ENCODE results near the gene MMP25.

The MMP25 gene

GRCh38 chr16:3012246-3012645 lies 34.1 kb upstream of the MMP25 start:
- Mint-ChIP-seq H3K36me3 (ENCODE audit: low read depth) (no peaks in the 10 kb centered on the region), H3K9me3 (no peaks in the 10 kb centered on the region), H3K27me3 (peaks cover 28% of the 10 kb centered on the region), H3K27ac (no peak overlapping the region), H3K4me3 (no peak overlapping the region), H3K4me1 (ENCODE audit: low read depth) (peaks cover 21% of the 10 kb centered on the region)
- DNase-seq: no peak

- H3K27ac Mint-ChIP-seq: no peak within 1 kb of the TSS
- peaks cover 26% of the 10 kb centered on the region for H3K27me3 Mint-ChIP-seq
- H3K4me3 Mint-ChIP-seq: no peak within 1 kb of the TSS
- H3K4me1 Mint-ChIP-seq (ENCODE audit: low read depth): peaks cover 14% of the 10 kb centered on the region
- H3K9me3 Mint-ChIP-seq: no peaks in the 10 kb centered on the region
- no peaks in the 10 kb centered on the region for H3K36me3 Mint-ChIP-seq (ENCODE audit: low read depth)
- DNase-seq: no peak
Measured at GRCh38 chr16:3012828-3013420, 33.4 kb upstream of the MMP25 start, which contains the start of gene CLDN9. Gene CLDN9, plus strand, starts transcription at chr16:3012923. Its CDS starts 440 bp downstream, at chr16:3013363.

- Mint-ChIP-seq H3K36me3 (ENCODE audit: low read depth) (no peaks in the 10 kb centered on the region), H3K4me1 (ENCODE audit: low read depth) (peaks cover 14% of the 10 kb centered on the region), H3K27me3 (peaks cover 28% of the 10 kb centered on the region), H3K4me3 (no peak overlapping the region), H3K9me3 (no peaks in the 10 kb centered on the region), H3K27ac (no peak overlapping the region)
- no peak for DNase-seq
Measured at GRCh38 chr16:3013491-3013951, 32.8 kb upstream of the MMP25 start.

GRCh38 chr16:3013998-3014690 lies 32.2 kb upstream of the MMP25 start:
- Mint-ChIP-seq H3K27me3 (peaks cover 30% of the 10 kb centered on the region), H3K4me3 (no peak overlapping the region), H3K27ac (no peak overlapping the region), H3K36me3 (ENCODE audit: low read depth) (no peaks in the 10 kb centered on the region), H3K4me1 (ENCODE audit: low read depth) (peaks cover 11% of the 10 kb centered on the region), H3K9me3 (no peaks in the 10 kb centered on the region)
- DNase-seq: no peak

GRCh38 chr16:3014971-3015370 lies 31.4 kb upstream of the MMP25 start:
- Mint-ChIP-seq H3K27me3 (peaks cover 32% of the 10 kb centered on the region), H3K4me1 (ENCODE audit: low read depth) (peaks cover 16% of the 10 kb centered on the region), H3K4me3 (no peak overlapping the region), H3K36me3 (ENCODE audit: low read depth) (no peaks in the 10 kb centered on the region), H3K27ac (no peak overlapping the region), H3K9me3 (no peaks in the 10 kb centered on the region)
- no peak for DNase-seq

- no peak for DNase-seq
- H3K4me1 Mint-ChIP-seq (ENCODE audit: low read depth): peaks cover 21% of the 10 kb centered on the region
- H3K27me3 Mint-ChIP-seq: peaks cover 32% of the 10 kb centered on the region
- H3K36me3 Mint-ChIP-seq (ENCODE audit: low read depth): no peaks in the 10 kb centered on the region
- no peak overlapping the region for H3K27ac Mint-ChIP-seq
- no peaks in the 10 kb centered on the region for H3K9me3 Mint-ChIP-seq
- no peak overlapping the region for H3K4me3 Mint-ChIP-seq
Measured at GRCh38 chr16:3015865-3016521, 30.4 kb upstream of the MMP25 start.

- H3K4me1 Mint-ChIP-seq (ENCODE audit: low read depth): peaks cover 34% of the 10 kb centered on the region
- H3K4me3 Mint-ChIP-seq: no peak overlapping the region
- no peak overlapping the region for H3K27ac Mint-ChIP-seq
- H3K36me3 Mint-ChIP-seq (ENCODE audit: low read depth): peaks cover 1% of the 10 kb centered on the region
- H3K27me3 Mint-ChIP-seq: peaks cover 28% of the 10 kb centered on the region
- H3K9me3 Mint-ChIP-seq: no peaks in the 10 kb centered on the region
- DNase-seq: no peak
Measured at GRCh38 chr16:3017344-3017743, 29.0 kb upstream of the MMP25 start.

GRCh38 chr16:3017794-3018506 lies 28.4 kb upstream of the MMP25 start, which contains the start of gene CLDN6:
Gene CLDN6, minus strand, starts transcription at chr16:3018183. Its CDS starts 2,162 bp downstream, at chr16:3016021.
- Mint-ChIP-seq H3K27me3 (peaks cover 23% of the 10 kb centered on the region), H3K4me1 (ENCODE audit: low read depth) (peaks cover 36% of the 10 kb centered on the region), H3K27ac (no peak within 1 kb of the TSS), H3K4me3 (no peak within 1 kb of the TSS), H3K36me3 (ENCODE audit: low read depth) (peaks cover 1% of the 10 kb centered on the region), H3K9me3 (no peaks in the 10 kb centered on the region)
- no peak for DNase-seq

GRCh38 chr16:3019594-3020246 lies 26.6 kb upstream of the MMP25 start:
- Mint-ChIP-seq H3K27ac (peak overlapping the region; percentile 87), H3K36me3 (ENCODE audit: low read depth) (peaks cover 5% of the 10 kb centered on the region), H3K4me3 (peak overlapping the region; percentile 88), H3K4me1 (ENCODE audit: low read depth) (peaks cover 48% of the 10 kb centered on the region), H3K9me3 (no peaks in the 10 kb centered on the region), H3K27me3 (peaks cover 16% of the 10 kb centered on the region)
- DNase-seq: no peak

GRCh38 chr16:3020247-3020603 lies 26.1 kb upstream of the MMP25 start, which contains the start of gene TNFRSF12A:
Gene TNFRSF12A, plus strand, starts transcription at chr16:3020368. Its CDS starts 30 bp downstream, at chr16:3020398.
- peaks cover 52% of the 10 kb centered on the region for H3K4me1 Mint-ChIP-seq (ENCODE audit: low read depth)
- peaks cover 14% of the 10 kb centered on the region for H3K27me3 Mint-ChIP-seq
- H3K36me3 Mint-ChIP-seq (ENCODE audit: low read depth): peaks cover 5% of the 10 kb centered on the region
- peak within 1 kb of the TSS; percentile 99 for H3K27ac Mint-ChIP-seq
- DNase-seq: peak; percentile 80
- peak within 1 kb of the TSS; percentile 88 for H3K4me3 Mint-ChIP-seq
- no peaks in the 10 kb centered on the region for H3K9me3 Mint-ChIP-seq

GRCh38 chr16:3020604-3021448 lies 25.5 kb upstream of the MMP25 start:
- Mint-ChIP-seq H3K27ac (peak overlapping the region; percentile 99), H3K27me3 (peaks cover 14% of the 10 kb centered on the region), H3K4me1 (ENCODE audit: low read depth) (peaks cover 56% of the 10 kb centered on the region), H3K9me3 (no peaks in the 10 kb centered on the region), H3K4me3 (peak overlapping the region; percentile 88), H3K36me3 (ENCODE audit: low read depth) (peaks cover 11% of the 10 kb centered on the region)
- peak; percentile 70 for DNase-seq

- Mint-ChIP-seq H3K36me3 (ENCODE audit: low read depth) (peaks cover 19% of the 10 kb centered on the region), H3K4me1 (ENCODE audit: low read depth) (peaks cover 56% of the 10 kb centered on the region), H3K9me3 (no peaks in the 10 kb centered on the region), H3K27ac (peak overlapping the region; percentile 99), H3K27me3 (peaks cover 14% of the 10 kb centered on the region), H3K4me3 (peak overlapping the region; percentile 88)
- DNase-seq: peak; percentile 85
Measured at GRCh38 chr16:3021449-3022207, 24.7 kb upstream of the MMP25 start.
